IMR-90 (cell line): ENCODE data around the gene WDR70. TPM values are rescaled to one million over a fixed set of nuclear protein-coding genes. Genes with fewer than 3 reads are reported as not detected.

Experiments used
- ATAC-seq: fragments of 200-7000 bp; cut with Tn5 transposase; 2 replicates; pipeline ENCODE4 v1.9.1; 2020; ENCODE audit warnings: low read depth, mild to moderate bottlenecking, moderate library complexity
- BruUV-seq: library from RNA; stranded (reverse); fragments of 400-500 nt; replicated peaks from 2 replicates; lab custom pipeline; 2021; lab: Mats Ljungman, UMichigan
- CTCF ChIA-PET: fragments of 300-600 bp; formaldehyde crosslinking; extraction: SDS; loops from one replicate; lab custom pipeline; 2021; ENCODE audit warnings: antibody characterized with exemption; lab: Yijun Ruan, JAX
- POLR2A ChIA-PET: fragments of 300-600 bp; sonication (Branson Sonifier 250); formaldehyde crosslinking; loops from one replicate; lab custom pipeline; 2022; ENCODE audit warnings: antibody characterized with exemption; ENCODE audit not compliant: unreplicated experiment; lab: Charles Lee
- DNase-seq: peaks from one replicate; pipeline ENCODE4 v3.0.0; 2013
- H2AFZ ChIP-seq: replicated peaks from 2 replicates; pipeline ENCODE3; 2013; ENCODE audit warnings: low read length, mild to moderate bottlenecking; ENCODE audit not compliant: poor library complexity
- H2AK5ac ChIP-seq: 2 replicates; pipeline ENCODE4 v1.6.1; 2013; ENCODE audit warnings: low read depth, low read length, inconsistent platforms
- H2AK9ac ChIP-seq: replicated peaks from 2 replicates; pipeline ENCODE3; 2013; ENCODE audit warnings: mild to moderate bottlenecking, low read depth, low read length, moderate library complexity; ENCODE audit not compliant: poor library complexity
- H2BK120ac ChIP-seq: 2 replicates; pipeline ENCODE4 v1.6.1; 2013; ENCODE audit warnings: low read depth, low read length, inconsistent platforms
- H2BK15ac ChIP-seq: 3 replicates; pipeline ENCODE4 v1.6.1; 2013; ENCODE audit warnings: low read depth, low read length, inconsistent platforms
- H2BK20ac ChIP-seq: 2 replicates; pipeline ENCODE4 v1.6.1; 2013; ENCODE audit warnings: low read depth, mild to moderate bottlenecking, inconsistent platforms, low read length, moderate library complexity
- H2BK5ac ChIP-seq: 2 replicates; pipeline ENCODE4 v1.6.1; 2013; ENCODE audit warnings: mild to moderate bottlenecking, low read depth, low read length, inconsistent platforms; ENCODE audit not compliant: poor library complexity, severe bottlenecking
- H3K14ac ChIP-seq: replicated peaks from 2 replicates; pipeline ENCODE4 v1.6.1; 2013; ENCODE audit warnings: low read depth, low read length, inconsistent platforms
- H3K18ac ChIP-seq: 2 replicates; pipeline ENCODE4 v1.6.1; 2013; ENCODE audit warnings: low read depth, low read length, control low read depth
- H3K23ac ChIP-seq: 2 replicates; pipeline ENCODE4 v1.6.1; 2013; ENCODE audit warnings: low read depth, low read length, inconsistent platforms
- H3K27ac ChIP-seq: 2 replicates; pipeline ENCODE4 v1.5.1; 2013; ENCODE audit warnings: mild to moderate bottlenecking, control low read depth, low read length; ENCODE audit not compliant: insufficient read depth
- H3K27me3 ChIP-seq: 2 replicates; pipeline ENCODE4 v1.6.1; 2013; ENCODE audit warnings: low read length; ENCODE audit not compliant: control insufficient read depth, insufficient read depth
- H3K36me3 ChIP-seq: 2 replicates; pipeline ENCODE4 v1.6.1; 2013; ENCODE audit warnings: low read length, mixed read lengths; ENCODE audit not compliant: control insufficient read depth, insufficient read depth
- H3K4ac ChIP-seq: 2 replicates; pipeline ENCODE4 v1.6.1; 2013; ENCODE audit warnings: low read depth, low read length, inconsistent platforms
- H3K4me1 ChIP-seq: 2 replicates; pipeline ENCODE4 v1.6.1; 2013; ENCODE audit warnings: low read length, mixed read lengths; ENCODE audit not compliant: control insufficient read depth, insufficient read depth
- H3K4me2 ChIP-seq: 2 replicates; pipeline ENCODE4 v1.6.1; 2013; ENCODE audit warnings: low read depth, mild to moderate bottlenecking, control low read depth, low read length, moderate library complexity
- H3K4me3 ChIP-seq: 2 replicates; pipeline ENCODE4 v1.5.1; 2013; ENCODE audit warnings: low read depth, mild to moderate bottlenecking, control low read depth, low read length, moderate library complexity; ENCODE audit not compliant: insufficient read depth
- H3K56ac ChIP-seq: 2 replicates; pipeline ENCODE4 v1.6.1; 2013; ENCODE audit warnings: low read length, inconsistent platforms; ENCODE audit not compliant: insufficient read depth; ENCODE audit errors: extremely low read depth
- H3K79me1 ChIP-seq, 2 experiments: 2 replicates each; pipeline ENCODE4 v1.6.1; 2013; ENCODE audit warnings: low read length in 2 of 2, inconsistent platforms in 1 of 2, low read depth in 1 of 2
- H3K9ac ChIP-seq: 2 replicates; pipeline ENCODE4 v1.6.1; 2013; ENCODE audit warnings: low read depth, low read length, control low read depth
- H3K9me1 ChIP-seq: 2 replicates; pipeline ENCODE4 v1.6.1; 2013; ENCODE audit warnings: low read length, inconsistent platforms; ENCODE audit not compliant: insufficient read depth
- H3K9me3 ChIP-seq: 2 replicates; pipeline ENCODE4 v1.6.1; 2013; ENCODE audit warnings: low read length; ENCODE audit not compliant: control insufficient read depth, insufficient read depth
- H4K20me1 ChIP-seq: 2 replicates; pipeline ENCODE4 v1.6.1; 2013; ENCODE audit warnings: low read length, inconsistent platforms; ENCODE audit not compliant: insufficient read depth
- H4K5ac ChIP-seq: 2 replicates; pipeline ENCODE4 v1.6.1; 2013; ENCODE audit warnings: mild to moderate bottlenecking, low read depth, low read length, control low read depth
- H4K8ac ChIP-seq, 2 experiments: 2 replicates each; pipeline ENCODE4 v1.6.1; 2013; ENCODE audit warnings: low read depth in 2 of 2, low read length in 2 of 2, control low read depth in 1 of 2, inconsistent platforms in 1 of 2
- H4K91ac ChIP-seq: 2 replicates; pipeline ENCODE4 v1.6.1; 2013; ENCODE audit warnings: low read depth, low read length, inconsistent platforms; ENCODE audit not compliant: insufficient read depth
- FOS ChIP-seq: fragments of 150-350 bp; IDR thresholded peaks from 2 replicates; pipeline ENCODE4 v1.6.1; 2016; ENCODE audit warnings: low read depth, low read length
- MAZ ChIP-seq: IDR thresholded peaks from 2 replicates; pipeline ENCODE4 v1.6.1; 2012; ENCODE audit warnings: low read depth, mild to moderate bottlenecking, low read length, improper control_type of control experiment, moderate library complexity, borderline replicate concordance
- NFE2L2 ChIP-seq: fragments of 150-350 bp; IDR thresholded peaks from 2 replicates; pipeline ENCODE4 v1.6.1; 2016; ENCODE audit warnings: low read depth, mild to moderate bottlenecking, low read length
- POLR2A ChIP-seq: IDR thresholded peaks from 2 replicates; pipeline ENCODE4 v1.6.1; 2012; ENCODE audit warnings: mild to moderate bottlenecking, low read depth, low read length
- RAD21 ChIP-seq: IDR thresholded peaks from 2 replicates; pipeline ENCODE4 v1.6.1; 2012; ENCODE audit warnings: low read length, improper control_type of control experiment
- SMC3 ChIP-seq: fragments of 150-350 bp; IDR thresholded peaks from 2 replicates; pipeline ENCODE4 v1.6.1; 2016; ENCODE audit warnings: low read depth, mild to moderate bottlenecking, antibody characterized with exemption, low read length, moderate library complexity
- WGBS, 2 experiments: methylation state at CpG; one replicate each; pipeline versions ENCODE4 v1.1.5 to v1.1.7; 2013; ENCODE audit warnings: missing lambda C conversion rate in 2 of 2; ENCODE audit not compliant: insufficient read length in 1 of 2; ENCODE audit errors: extremely low coverage in 2 of 2; 5-methylcytosine and 5-hydroxymethylcytosine counted together
- dilution Hi-C: fragments of 300-500 bp; cut with HindIII; formaldehyde crosslinking; loops from one replicate; pipeline ENCODE4 v1.14.3; 2018; ENCODE audit warnings: low sequenced_read_pairs; ENCODE audit not compliant: unreplicated experiment
- in situ Hi-C: fragments of 300-500 bp; cut with MboI; formaldehyde crosslinking; loops from 3 replicates; pipeline ENCODE4 v1.14.3; 2019; ENCODE audit warnings: low sequenced_read_pairs, inconsistent platforms, mixed read lengths
- intact Hi-C: fragments of 100-400 bp; cut with micrococcal nuclease; formaldehyde crosslinking; loops from 2 replicates; pipeline ENCODE4 v1.10.0; 2022
- polyA plus RNA-seq, 3 experiments: library from polyadenylated mRNA; depleted of rRNA; stranded (reverse); fragments of >200 nt; gene quantifications; 2 replicates each; pipeline ENCODE4 v1.2.3, GENCODE V29; 2012; ENCODE audit warnings: low replicate concordance in 1 of 3
- total RNA-seq: library from RNA; depleted of rRNA; stranded (reverse); fragments of >200 nt; gene quantifications from 2 replicates; pipeline ENCODE4 v1.2.3, GENCODE V29; 2012
- TF ChIP-seq, protein P1 (sequence below): fragments of 150-350 bp; IDR thresholded peaks from 2 replicates; pipeline ENCODE4 v1.6.1; 2017; ENCODE audit warnings: mild to moderate bottlenecking, antibody characterized with exemption, low read length, low read depth

WDR70 gene
- total and polyA plus RNA-seq, 2 of the 4 experiments (the other 2 are of a cell fraction) = 16.7 to 29.9 TPM

DNA sequence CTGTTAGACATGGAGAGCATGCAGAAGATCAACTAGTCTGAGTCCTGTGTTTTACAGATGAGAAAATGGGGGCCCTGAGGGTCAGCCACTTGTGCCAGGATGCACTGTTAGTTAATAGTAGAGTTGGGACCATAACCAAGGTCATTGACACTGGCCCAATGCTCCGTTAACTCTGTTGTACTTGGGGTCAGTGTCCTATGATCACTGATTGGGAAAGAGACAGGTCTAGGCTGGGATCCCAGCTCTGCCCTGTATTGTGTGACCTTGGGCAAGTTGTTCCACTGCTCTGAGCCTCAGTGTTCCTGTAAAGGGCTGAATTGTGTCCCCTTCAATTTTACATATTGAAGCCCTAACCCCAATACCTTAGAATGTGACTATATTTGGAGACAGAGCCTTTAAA lies 390.7 kb downstream of the WDR70 start:
- ATAC-seq (no peak), DNase-seq (no peak)
- Histone ChIP-seq H2AK9ac (no peak overlapping the region), H2AK5ac (peak overlapping the region; percentile 41), H2BK20ac (peak overlapping the region; percentile 86), H3K4me3 (no peak overlapping the region), H2BK120ac (peak overlapping the region; percentile 95), H3K4me1 (peaks cover 21% of the 10 kb centered on the region), H4K8ac (peak overlapping the region; percentile 57 to 70; a peak in 2 of 4 replicates), H3K18ac (peak overlapping the region; percentile 66; the same call in 1 of the 2 replicates), H3K56ac (no peak overlapping the region), H3K4me2 (no peak overlapping the region), H2AFZ (no peak overlapping the region), H4K5ac (no peak overlapping the region; the same call in 1 of the 2 replicates), H3K36me3 (no peaks in the 10 kb centered on the region), H3K9me1 (peaks cover 7% of the 10 kb centered on the region), H3K9me3 (no peaks in the 10 kb centered on the region), H3K14ac (peak overlapping the region; percentile 61), H3K23ac (peak overlapping the region; percentile 2; the same call in 1 of the 2 replicates), H2BK15ac (peak overlapping the region; percentile 81; the same call in 2 of the 3 replicates), H3K4ac (peak overlapping the region; percentile 89), H3K9ac (no peak overlapping the region), H3K27ac (no peak overlapping the region), H4K20me1 (peaks cover 6% of the 10 kb centered on the region), H3K79me1 (no peaks in the 10 kb centered on the region), H3K27me3 (no peaks in the 10 kb centered on the region), H4K91ac (peak overlapping the region; percentile 69), H2BK5ac (peak overlapping the region; percentile 8)
- dilution Hi-C loops = no loop called here
- ChIA-PET CTCF (no interaction called here), POLR2A (no interaction called here)
- in situ Hi-C loops = no loop called here
- intact Hi-C loops = loop anchor here (5.0 kb wide), 2 partner anchors 67 to 422 kb away; no protein-coding TSS in a partner anchor
- no CpG with 5 or more reads among the region's 1 CpG for WGBS, 2 experiments
- TF ChIP-seq MAZ = no peak
- no peak for TF ChIP-seq SMC3
- TF ChIP-seq, protein P1, sequence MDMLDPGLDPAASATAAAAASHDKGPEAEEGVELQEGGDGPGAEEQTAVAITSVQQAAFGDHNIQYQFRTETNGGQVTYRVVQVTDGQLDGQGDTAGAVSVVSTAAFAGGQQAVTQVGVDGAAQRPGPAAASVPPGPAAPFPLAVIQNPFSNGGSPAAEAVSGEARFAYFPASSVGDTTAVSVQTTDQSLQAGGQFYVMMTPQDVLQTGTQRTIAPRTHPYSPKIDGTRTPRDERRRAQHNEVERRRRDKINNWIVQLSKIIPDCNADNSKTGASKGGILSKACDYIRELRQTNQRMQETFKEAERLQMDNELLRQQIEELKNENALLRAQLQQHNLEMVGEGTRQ = no peak
- TF ChIP-seq POLR2A = no peak
- no peak for TF ChIP-seq NFE2L2
- TF ChIP-seq FOS = no peak
- no peak for TF ChIP-seq RAD21
- BruUV-seq = no TSS peak
